GM12864 (cell line): ENCODE results near the gene ANK3.
"Not testable (repeated sequence)": the region's sequence is repeated elsewhere in the genome, so short reads cannot be mapped to it uniquely, and the experiment has no call there.

Experiments used
- DNase-seq: peaks from one replicate; pipeline ENCODE4 v3.0.0-alpha.2; 2011; ENCODE audit warnings: low read depth
- H3K4me3 ChIP-seq: 2 replicates; pipeline ENCODE4 v1.5.1; 2011; ENCODE audit warnings: mild to moderate bottlenecking, low read depth, low read length, control low read depth
- CTCF ChIP-seq: IDR thresholded peaks from 2 replicates; pipeline ENCODE4 v1.5.1; 2011; ENCODE audit warnings: low read depth, mild to moderate bottlenecking, moderate library complexity, low read length, control low read depth, inconsistent platforms; ENCODE audit errors: missing control alignments

The ANK3 gene

GRCh38 chr10:60043561-60044241 is 346.0 kb downstream of the ANK3 start:
- DNase-seq, result no peak
- no peak overlapping the region for H3K4me3 ChIP-seq
- TF ChIP-seq CTCF, result no peak

- TF ChIP-seq CTCF, result no peak
- no peak overlapping the region for H3K4me3 ChIP-seq
- no peak for DNase-seq
Observed at GRCh38 chr10:60042914-60043313, 346.8 kb downstream of the ANK3 start.

GRCh38 chr10:60042262-60042661 is 347.4 kb downstream of the ANK3 start:
- no peak for DNase-seq
- no peak overlapping the region for H3K4me3 ChIP-seq
- no peak for TF ChIP-seq CTCF

GRCh38 chr10:60041489-60042133 is 348.1 kb downstream of the ANK3 start:
- no peak overlapping the region for H3K4me3 ChIP-seq
- no peak for DNase-seq
- TF ChIP-seq CTCF, result no peak

- H3K4me3 ChIP-seq, result no peak overlapping the region
- no peak for DNase-seq
- no peak for TF ChIP-seq CTCF
Observed at GRCh38 chr10:60040014-60040662, 349.5 kb downstream of the ANK3 start.

GRCh38 chr10:60035984-60036383 is 353.7 kb downstream of the ANK3 start:
- no peak for DNase-seq
- H3K4me3 ChIP-seq, result no peak overlapping the region
- no peak for TF ChIP-seq CTCF

GRCh38 chr10:60035375-60035774 is 354.3 kb downstream of the ANK3 start:
- H3K4me3 ChIP-seq, DNase-seq: not testable (repeated sequence)
